ENCODE data around the gene KLHDC7B.

DNA sequence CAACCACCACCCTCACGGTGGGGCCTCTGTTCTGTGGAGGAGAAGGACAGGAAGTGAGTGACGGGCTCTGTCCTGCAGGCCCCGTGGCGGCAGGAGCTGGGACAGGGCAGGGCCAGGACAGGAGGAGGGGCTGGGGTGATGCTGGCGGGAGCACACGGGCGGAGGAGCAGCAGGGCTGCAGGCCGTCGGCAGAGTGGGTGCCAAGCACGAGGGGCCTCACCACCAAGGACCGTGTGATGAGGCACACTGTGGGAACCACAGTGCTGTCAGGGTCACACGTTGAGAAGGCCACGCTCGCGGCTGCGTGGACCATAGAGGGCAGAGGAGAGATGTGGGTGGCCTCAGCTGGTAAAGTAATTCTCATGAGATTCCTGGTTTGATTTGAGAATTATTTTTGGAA lies 28.8 kb upstream of the KLHDC7B start:
- no peak for TF ChIP-seq CTCF (IDR thresholded peaks at IDR 0.05)
- no peak for TF ChIP-seq ZFX (IDR thresholded peaks at IDR 0.05; ENCODE audit: borderline replicate concordance)
